HG03565 (cell line): ENCODE data around the gene AHNAK.

Experiments
- ATAC-seq: cut with Tn5 transposase; IDR thresholded peaks from one replicate; pipeline ENCODE4 v1.9.1; 2021; ENCODE audit warnings: mild to moderate bottlenecking, moderate library complexity; ENCODE audit not compliant: unreplicated experiment

Gene AHNAK

GRCh38 chr11:62538470-62539237 lies 8.0 kb downstream of the AHNAK start:
- ATAC-seq, result no peak

- ATAC-seq, result no peak
Observed at GRCh38 chr11:62536301-62536957, 10.2 kb downstream of the AHNAK start.

GRCh38 chr11:62535802-62536201 lies 10.8 kb downstream of the AHNAK start:
- ATAC-seq, result no peak

- no peak for ATAC-seq
Observed at GRCh38 chr11:62534779-62535545, 11.6 kb downstream of the AHNAK start.

DNA sequence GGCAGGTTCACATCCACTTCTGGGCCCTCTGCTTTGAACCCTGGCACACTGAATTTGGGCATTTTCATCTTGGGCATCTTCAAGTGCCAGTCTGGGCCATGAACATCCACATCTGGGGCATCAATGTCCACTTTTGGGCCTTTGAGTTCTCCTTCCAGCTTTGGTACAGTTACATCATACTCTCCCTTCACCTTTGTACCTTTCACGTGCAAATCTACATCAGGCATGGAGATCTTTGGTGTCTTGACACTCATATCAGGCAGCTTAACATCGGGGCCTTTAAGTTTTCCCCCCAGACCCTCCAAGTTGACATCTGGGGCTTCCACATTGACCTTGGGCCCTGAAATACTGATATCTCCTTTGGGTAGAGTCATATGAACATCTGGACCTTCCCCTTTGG lies 14.5 kb downstream of the AHNAK start:
- ATAC-seq, result no peak

DNA sequence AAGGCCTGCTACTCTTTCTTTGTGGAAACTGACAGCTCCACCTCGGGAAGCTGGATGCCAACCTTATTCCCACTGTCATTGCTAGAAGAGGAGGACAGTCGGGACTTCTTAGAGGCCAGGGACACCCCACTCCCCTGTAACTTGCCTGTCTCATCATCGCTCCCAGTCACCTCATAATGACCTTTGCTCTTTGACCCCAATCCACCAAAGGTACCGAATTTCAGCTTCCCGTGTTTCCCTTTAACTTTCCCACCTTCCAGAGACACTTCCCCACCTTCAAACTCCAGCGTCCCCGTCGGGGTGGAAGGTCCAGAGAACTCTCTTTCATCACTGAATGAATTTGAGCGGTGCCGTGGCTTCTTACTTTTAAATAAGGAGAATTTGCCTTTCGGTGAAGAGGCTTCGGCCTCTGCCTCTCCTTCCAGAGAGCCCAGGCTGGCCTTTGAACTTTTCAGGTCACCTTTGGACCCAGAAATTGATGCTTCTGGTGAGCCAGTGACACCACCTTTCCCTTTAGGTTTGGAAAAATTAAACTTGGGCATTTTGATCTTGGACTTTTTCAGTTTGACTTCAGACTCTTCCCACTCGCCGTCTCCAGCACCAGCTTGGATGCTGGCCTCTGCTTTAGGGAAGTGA lies 29.8 kb downstream of the AHNAK start:
- no peak for ATAC-seq

DNA sequence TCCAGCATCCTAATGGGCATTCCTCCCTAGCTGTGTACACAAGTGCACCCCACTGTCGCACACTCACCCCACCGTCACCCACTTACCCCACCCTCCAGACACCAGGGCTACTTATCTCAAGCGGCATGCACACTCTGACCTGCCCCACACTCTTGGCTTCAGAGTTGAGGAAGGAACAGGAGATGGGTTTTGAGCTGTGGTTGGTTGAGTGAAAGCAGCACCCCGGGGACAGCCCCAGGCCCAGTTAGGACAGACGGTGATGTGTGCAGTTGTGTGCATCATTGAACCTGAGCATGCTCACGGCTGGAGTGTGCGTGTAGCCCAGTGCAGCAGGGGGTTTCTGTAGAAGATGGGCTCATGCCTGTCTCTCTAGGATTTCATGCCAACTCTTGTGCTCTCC lies 32.5 kb downstream of the AHNAK start:
- ATAC-seq, result no peak

- no peak for ATAC-seq
Observed at GRCh38 chr11:62513626-62514025, 33.0 kb downstream of the AHNAK start.

GRCh38 chr11:62512961-62513360 lies 33.6 kb downstream of the AHNAK start:
- no peak for ATAC-seq

DNA sequence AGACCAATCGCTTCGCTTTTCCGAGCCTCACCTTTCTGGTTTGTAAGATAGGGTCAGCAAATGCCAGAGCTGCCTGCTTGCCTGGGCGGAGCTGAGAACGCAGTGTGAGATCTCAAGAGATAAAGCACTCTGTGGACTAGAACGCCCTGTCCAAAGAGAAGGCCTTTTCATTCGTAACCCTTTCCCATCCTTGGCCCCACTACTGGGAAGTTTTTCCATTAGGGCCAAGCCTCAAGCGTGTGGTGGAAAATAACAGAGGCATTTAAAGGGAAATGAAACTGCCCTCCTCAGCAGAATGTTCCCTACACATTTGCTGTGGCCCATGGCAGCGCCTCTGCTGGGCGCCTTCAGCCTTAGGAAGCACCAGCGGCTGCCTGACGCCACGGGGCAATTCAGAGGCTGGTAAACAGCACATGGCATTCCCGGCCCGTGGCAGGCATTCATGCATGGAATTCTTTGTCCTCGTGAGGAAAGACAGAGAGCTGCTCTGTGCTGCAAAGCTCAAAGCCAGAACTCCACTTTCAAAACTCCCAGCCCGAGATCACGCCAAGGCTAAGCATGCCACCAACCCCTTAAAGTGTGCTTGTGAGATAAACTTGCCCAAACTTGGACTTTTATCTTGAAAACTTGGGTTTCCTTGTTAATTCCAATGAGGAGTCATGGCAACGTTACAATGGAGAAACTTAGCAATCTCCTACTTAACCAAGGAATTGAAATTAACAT lies 38.1 kb downstream of the AHNAK start:
- no peak for ATAC-seq

GRCh38 chr11:62507125-62507422 lies 39.5 kb downstream of the AHNAK start:
- ATAC-seq, result no peak

- ATAC-seq, result no peak
Observed at GRCh38 chr11:62506413-62507124, 40.0 kb downstream of the AHNAK start.

DNA sequence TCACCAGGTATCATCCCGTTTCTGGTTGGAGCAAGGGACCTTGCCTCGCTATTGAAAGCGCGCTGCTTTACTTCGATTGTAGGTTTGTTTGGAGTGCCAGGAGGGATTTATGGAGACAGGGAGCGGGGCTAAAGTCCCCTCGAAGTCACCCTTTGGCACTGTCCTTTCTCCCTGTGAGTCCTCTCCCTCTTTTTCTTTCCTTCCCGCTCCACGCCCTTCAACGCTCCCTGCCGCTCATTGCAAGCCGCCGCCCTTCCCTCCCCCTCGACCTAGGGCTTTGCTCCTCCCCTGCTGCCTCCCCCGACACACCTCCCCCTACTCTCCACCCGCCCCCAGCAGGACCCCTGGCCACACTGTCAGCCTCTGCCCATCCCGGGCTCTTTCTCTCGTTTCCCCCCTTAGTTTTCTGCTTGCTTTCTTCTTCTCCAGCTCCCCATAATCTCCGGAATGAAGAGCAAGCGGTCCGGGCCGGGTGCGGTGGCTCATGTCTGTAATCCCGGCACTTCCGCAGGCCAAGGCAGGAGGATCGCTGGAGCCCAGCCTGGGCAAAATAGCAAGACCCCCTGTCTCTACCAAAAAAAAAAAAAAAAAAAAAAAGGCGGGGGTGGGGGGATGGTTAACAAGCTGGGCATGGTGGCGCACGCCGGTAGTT lies 41.0 kb downstream of the AHNAK start:
- ATAC-seq, result no peak

DNA sequence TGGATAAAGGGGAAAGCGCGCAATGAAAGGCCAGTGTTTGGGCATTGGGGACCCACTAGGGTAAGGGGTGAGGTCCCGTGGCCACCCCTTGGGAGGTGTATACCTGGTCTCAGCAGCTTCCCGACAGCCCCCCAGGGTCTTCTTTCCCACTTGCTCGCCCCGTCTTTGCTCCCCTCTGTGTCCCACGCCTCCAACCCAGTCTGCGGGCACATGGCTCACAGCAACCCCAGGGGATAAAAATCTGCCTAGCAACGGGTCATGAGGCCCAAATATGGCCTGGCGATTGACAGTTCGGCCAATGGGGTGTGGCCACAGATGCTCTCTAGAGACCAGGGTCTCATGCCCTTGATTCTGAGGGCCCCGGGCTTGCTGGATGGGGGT lies 41.6 kb downstream of the AHNAK start:
- ATAC-seq, result no peak

DNA sequence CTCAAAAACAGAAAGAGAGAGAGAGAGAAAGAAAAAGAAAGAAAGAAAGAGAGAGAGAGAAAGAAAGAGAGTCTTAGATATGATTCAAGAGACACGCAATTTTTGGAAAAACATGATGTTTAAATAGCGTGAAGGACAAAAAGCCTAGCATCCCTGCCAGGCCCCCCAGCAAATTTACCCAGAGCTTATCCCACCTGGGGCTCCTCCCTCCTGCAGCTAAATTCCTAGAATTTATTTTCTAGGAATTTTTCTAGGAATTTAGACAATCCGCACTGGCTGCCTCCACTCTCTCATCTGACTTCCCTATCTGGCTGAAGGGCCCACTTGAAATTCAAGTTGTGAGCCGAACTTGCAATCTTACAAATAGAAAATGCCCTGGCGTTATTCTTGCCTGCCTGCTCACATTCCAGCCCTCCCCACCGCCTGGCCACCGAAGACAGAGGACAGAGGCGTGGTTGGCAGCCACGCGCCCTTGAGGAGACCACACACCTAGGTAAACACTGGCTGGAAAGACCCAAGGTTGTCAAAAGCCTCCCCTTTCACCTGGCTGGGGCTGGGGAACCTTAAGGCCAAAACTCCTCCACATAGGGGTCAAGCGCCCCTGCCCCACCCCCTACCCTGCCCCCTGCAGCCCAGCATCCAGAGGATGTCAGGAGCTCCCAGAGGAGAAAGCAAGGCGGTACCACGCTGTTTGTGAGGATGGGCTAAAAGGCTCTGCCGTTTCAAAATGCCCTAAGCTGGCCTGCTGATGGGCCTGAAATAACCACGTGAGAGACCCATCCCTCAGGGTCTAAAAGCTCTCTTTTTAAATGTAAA lies 42.2 kb downstream of the AHNAK start:
- no peak for ATAC-seq

DNA sequence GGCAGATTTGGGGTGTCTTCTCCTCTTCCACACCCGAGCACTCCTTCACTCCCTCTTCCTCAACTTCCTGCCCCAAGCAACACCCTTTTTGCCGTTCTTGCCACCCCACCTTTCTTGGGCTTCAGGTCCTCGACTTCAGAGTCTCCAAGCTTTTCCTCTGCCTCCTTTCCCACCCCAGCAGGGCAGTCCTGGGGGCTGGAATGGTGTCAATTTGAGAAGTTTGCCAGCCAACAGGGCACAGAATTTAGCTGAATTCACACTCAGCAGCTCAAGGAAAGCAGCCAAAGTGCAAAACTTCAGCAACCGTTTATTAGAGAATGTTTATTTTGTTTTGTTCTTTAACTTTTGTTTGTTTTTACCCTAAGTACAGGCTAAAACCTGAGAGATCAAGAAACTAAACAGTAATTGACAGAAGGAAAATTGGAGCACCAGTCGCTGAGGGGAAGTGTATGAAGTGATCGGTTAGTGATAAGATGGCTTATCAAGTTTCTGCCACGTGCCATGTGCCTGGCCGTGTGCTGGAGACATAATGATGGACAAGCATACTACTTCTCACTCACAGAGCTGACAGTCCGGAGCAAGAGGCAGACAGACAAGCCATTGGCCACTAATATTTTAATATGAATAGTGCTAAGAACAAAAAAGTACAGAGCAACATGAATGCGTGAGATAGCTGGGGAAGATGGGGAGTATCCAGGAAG lies 44.4 kb downstream of the AHNAK start:
- ATAC-seq, result no peak

DNA sequence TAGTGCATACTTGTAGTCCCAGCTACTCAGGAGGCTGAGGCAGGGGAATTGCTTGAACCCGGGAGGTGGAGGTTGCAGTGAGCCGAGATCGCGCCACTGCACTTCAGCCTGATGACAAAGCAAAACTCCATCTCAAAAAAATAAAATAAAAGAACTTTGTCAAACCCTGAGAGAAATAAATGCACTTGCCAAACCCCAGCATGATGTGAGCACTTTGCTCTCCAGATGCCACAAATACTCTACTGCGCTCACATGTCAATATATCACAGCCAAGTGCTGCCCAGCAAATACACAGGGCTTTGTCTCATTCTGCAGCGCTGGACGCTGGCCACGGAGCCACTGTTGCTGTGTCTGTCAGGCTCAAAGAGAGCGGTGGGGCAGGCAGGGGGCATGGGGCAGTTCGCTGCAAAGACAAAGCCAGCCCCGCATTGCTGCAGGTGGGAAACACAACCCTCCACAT lies 45.1 kb downstream of the AHNAK start:
- ATAC-seq, result no peak

DNA sequence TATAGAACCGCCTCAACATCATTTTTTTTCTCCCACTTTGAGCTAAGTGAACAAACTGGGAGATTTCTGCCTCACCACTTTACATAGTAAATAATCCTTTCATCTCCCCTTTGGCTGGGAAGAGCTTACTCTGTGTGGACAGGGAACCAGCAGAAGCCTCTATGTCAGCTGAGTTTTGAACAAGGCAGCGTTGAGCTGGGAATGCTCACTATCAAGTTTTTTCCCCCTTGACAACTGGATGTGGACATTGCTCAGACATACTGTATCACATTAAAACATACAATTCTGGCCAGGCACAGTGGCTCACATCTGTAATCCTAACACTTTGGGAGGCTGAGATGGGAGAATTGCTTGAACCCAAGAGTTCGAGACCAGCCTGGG lies 46.0 kb downstream of the AHNAK start:
- no peak for ATAC-seq
